ENCODE results near the gene KCNN4.

Gene KCNN4

GRCh38 chr19:43782689-43783231 is 2.0 kb upstream of the KCNN4 start:
- no peak for TF ChIP-seq GATA3 (IDR thresholded peaks at IDR 0.05; ENCODE audit: low read depth, low read length)
- no peak for TF ChIP-seq GATA2 (IDR thresholded peaks at IDR 0.05; ENCODE audit: low read depth, low read length)

GRCh38 chr19:43782311-43782660 is 1.5 kb upstream of the KCNN4 start:
- TF ChIP-seq GATA3 (IDR thresholded peaks at IDR 0.05; ENCODE audit: low read depth, low read length) (no peak), GATA2 (IDR thresholded peaks at IDR 0.05; ENCODE audit: low read depth, low read length) (no peak)

- TF ChIP-seq GATA3 (IDR thresholded peaks at IDR 0.05; ENCODE audit: low read depth, low read length): no peak
- TF ChIP-seq GATA2 (IDR thresholded peaks at IDR 0.05; ENCODE audit: low read depth, low read length): no peak
These were observed 997 bp upstream of the KCNN4 start for GRCh38 chr19:43781630-43782310.

GRCh38 chr19:43779820-43780219 is 953 bp downstream of the KCNN4 start:
- TF ChIP-seq GATA2 (IDR thresholded peaks at IDR 0.05; ENCODE audit: low read depth, low read length): no peak
- no peak for TF ChIP-seq GATA3 (IDR thresholded peaks at IDR 0.05; ENCODE audit: low read depth, low read length)

- TF ChIP-seq GATA3 (IDR thresholded peaks at IDR 0.05; ENCODE audit: low read depth, low read length): no peak
- TF ChIP-seq GATA2 (IDR thresholded peaks at IDR 0.05; ENCODE audit: low read depth, low read length): no peak
These were observed 1.5 kb downstream of the KCNN4 start for GRCh38 chr19:43779147-43779819.

- TF ChIP-seq GATA3 (IDR thresholded peaks at IDR 0.05; ENCODE audit: low read depth, low read length) (no peak), GATA2 (IDR thresholded peaks at IDR 0.05; ENCODE audit: low read depth, low read length) (no peak)
These were observed 2.1 kb downstream of the KCNN4 start for GRCh38 chr19:43778651-43779050.

- TF ChIP-seq GATA3 (IDR thresholded peaks at IDR 0.05; ENCODE audit: low read depth, low read length): no peak
- no peak for TF ChIP-seq GATA2 (IDR thresholded peaks at IDR 0.05; ENCODE audit: low read depth, low read length)
These were observed 3.5 kb downstream of the KCNN4 start for GRCh38 chr19:43777163-43777695.

- TF ChIP-seq GATA3 (IDR thresholded peaks at IDR 0.05; ENCODE audit: low read depth, low read length): no peak
- TF ChIP-seq GATA2 (IDR thresholded peaks at IDR 0.05; ENCODE audit: low read depth, low read length): no peak
These were observed 4.5 kb downstream of the KCNN4 start for GRCh38 chr19:43776286-43776685.

GRCh38 chr19:43775299-43775890 is 5.4 kb downstream of the KCNN4 start:
- TF ChIP-seq GATA3 (IDR thresholded peaks at IDR 0.05; ENCODE audit: low read depth, low read length) (no peak), GATA2 (IDR thresholded peaks at IDR 0.05; ENCODE audit: low read depth, low read length) (no peak)

GRCh38 chr19:43774103-43774939 is 6.5 kb downstream of the KCNN4 start:
- TF ChIP-seq GATA2 (IDR thresholded peaks at IDR 0.05; ENCODE audit: low read depth, low read length) (no peak), GATA3 (IDR thresholded peaks at IDR 0.05; ENCODE audit: low read depth, low read length) (no peak)

- no peak for TF ChIP-seq GATA3 (IDR thresholded peaks at IDR 0.05; ENCODE audit: low read depth, low read length)
- no peak for TF ChIP-seq GATA2 (IDR thresholded peaks at IDR 0.05; ENCODE audit: low read depth, low read length)
These were observed 7.1 kb downstream of the KCNN4 start for GRCh38 chr19:43773725-43774102.

- TF ChIP-seq GATA3 (IDR thresholded peaks at IDR 0.05; ENCODE audit: low read depth, low read length): no peak
- TF ChIP-seq GATA2 (IDR thresholded peaks at IDR 0.05; ENCODE audit: low read depth, low read length): no peak
These were observed 11.5 kb downstream of the KCNN4 start for GRCh38 chr19:43769256-43769655.

GRCh38 chr19:43768273-43769050 is 12.3 kb downstream of the KCNN4 start:
- TF ChIP-seq GATA2 (IDR thresholded peaks at IDR 0.05; ENCODE audit: low read depth, low read length) (no peak), GATA3 (IDR thresholded peaks at IDR 0.05; ENCODE audit: low read depth, low read length) (no peak)
